ENCODE results near the gene CCDC149.

DNA sequence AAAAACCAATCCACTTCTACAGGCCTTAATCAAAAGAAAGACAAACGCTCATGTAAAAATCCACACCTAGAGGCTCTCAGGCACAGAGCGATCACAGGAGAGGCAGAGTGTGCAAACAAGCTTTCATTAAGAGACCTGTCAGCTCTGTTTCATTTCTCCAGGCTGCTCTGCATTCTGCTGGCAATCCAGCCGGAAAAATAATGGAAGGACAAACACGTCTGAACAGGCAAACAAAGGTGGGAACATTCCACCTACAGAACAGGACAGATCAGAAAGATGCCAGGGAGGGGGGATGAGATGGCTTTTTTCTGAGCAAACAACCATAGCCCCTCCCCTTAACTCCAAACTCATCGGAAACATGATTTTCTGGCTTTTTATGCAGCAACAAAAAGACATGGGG is 107.8 kb downstream of the CCDC149 start:
- TF ChIP-seq, protein P1, sequence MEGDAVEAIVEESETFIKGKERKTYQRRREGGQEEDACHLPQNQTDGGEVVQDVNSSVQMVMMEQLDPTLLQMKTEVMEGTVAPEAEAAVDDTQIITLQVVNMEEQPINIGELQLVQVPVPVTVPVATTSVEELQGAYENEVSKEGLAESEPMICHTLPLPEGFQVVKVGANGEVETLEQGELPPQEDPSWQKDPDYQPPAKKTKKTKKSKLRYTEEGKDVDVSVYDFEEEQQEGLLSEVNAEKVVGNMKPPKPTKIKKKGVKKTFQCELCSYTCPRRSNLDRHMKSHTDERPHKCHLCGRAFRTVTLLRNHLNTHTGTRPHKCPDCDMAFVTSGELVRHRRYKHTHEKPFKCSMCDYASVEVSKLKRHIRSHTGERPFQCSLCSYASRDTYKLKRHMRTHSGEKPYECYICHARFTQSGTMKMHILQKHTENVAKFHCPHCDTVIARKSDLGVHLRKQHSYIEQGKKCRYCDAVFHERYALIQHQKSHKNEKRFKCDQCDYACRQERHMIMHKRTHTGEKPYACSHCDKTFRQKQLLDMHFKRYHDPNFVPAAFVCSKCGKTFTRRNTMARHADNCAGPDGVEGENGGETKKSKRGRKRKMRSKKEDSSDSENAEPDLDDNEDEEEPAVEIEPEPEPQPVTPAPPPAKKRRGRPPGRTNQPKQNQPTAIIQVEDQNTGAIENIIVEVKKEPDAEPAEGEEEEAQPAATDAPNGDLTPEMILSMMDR (IDR thresholded peaks at IDR 0.05; ENCODE audit: low read length) = no peak
- no peak for TF ChIP-seq EZH2 (IDR thresholded peaks at IDR 0.05; ENCODE audit: borderline replicate concordance, low read length)
